Spleen (tissue), 11 donors: ENCODE measurements around the gene CLEC3B. TPM values are rescaled to one million over a fixed set of nuclear protein-coding genes. Genes with fewer than 3 reads are reported as not detected.
A peak's percentile ranks its signal among the peaks of the same experiment; 100 is the strongest.

Source experiments
- DNase-seq: peaks from one replicate; pipeline ENCODE4 v3.0.0-alpha.2; 2020
- H3K27ac ChIP-seq, 8 donors: fragments of 200-600 bp; sonication (generic) in 7 of 8; 1 replicate in 4 of 8; 2 replicates in 4 of 8; pipeline versions ENCODE4 v1.5.0 to v1.8.0; 2016 to 2021; ENCODE audit warnings: inconsistent platforms in 4 of 8, mild to moderate bottlenecking in 4 of 8, moderate library complexity in 1 of 8
- H3K27me3 ChIP-seq, 7 donors: fragments of 200-600 bp; sonication (generic) in 6 of 7; replicated peaks in 1 of 7; 1 replicate in 4 of 7; 2 replicates in 3 of 7; pipeline versions ENCODE4 v1.5.0 to v1.8.0; 2016 to 2021; ENCODE audit warnings: inconsistent platforms in 3 of 7, mild to moderate bottlenecking in 1 of 7
- H3K36me3 ChIP-seq, 6 donors: fragments of 200-600 bp; sonication (generic) in 5 of 6; 1 replicate in 4 of 6; 2 replicates in 2 of 6; pipeline versions ENCODE4 v1.5.0 to v1.8.0; 2016 to 2021; ENCODE audit warnings: inconsistent platforms in 2 of 6
- H3K4me1 ChIP-seq, 6 donors: fragments of 200-600 bp; sonication (generic) in 5 of 6; 1 replicate in 3 of 6; 2 replicates in 3 of 6; pipeline versions ENCODE4 v1.5.0 to v1.8.0; 2016 to 2021; ENCODE audit warnings: inconsistent platforms in 3 of 6
- H3K4me3 ChIP-seq, 8 donors: fragments of 200-600 bp; sonication (generic) in 7 of 8; 1 replicate in 4 of 8; 2 replicates in 4 of 8; pipeline versions ENCODE4 v1.5.0 to v1.8.0; 2016 to 2021; ENCODE audit warnings: inconsistent platforms in 4 of 8, mild to moderate bottlenecking in 4 of 8, moderate library complexity in 2 of 8
- H3K9me3 ChIP-seq, 8 donors: fragments of 200-600 bp; sonication (generic) in 7 of 8; 1 replicate in 4 of 8; 2 replicates in 4 of 8; pipeline versions ENCODE4 v1.5.0 to v1.8.0; 2016 to 2021; ENCODE audit warnings: inconsistent platforms in 4 of 8
- CTCF ChIP-seq, 11 experiments: fragments of 200-600 bp in 7 of 11; fragments of 450-650 bp in 4 of 11; sonication (generic) in 4 of 11; IDR thresholded peaks in 8 of 11; conservative IDR thresholded peaks in 3 of 11; 1 replicate in 7 of 11; 2 replicates in 4 of 11; pipeline versions ENCODE4 v1.4.0 to v1.8.0; 2016 to 2021; ENCODE audit warnings: antibody characterized with exemption in 11 of 11, inconsistent platforms in 4 of 11, mild to moderate bottlenecking in 1 of 11
- POLR2A ChIP-seq, 3 donors: fragments of 450-650 bp; IDR thresholded peaks; one replicate each; pipeline ENCODE4 v1.5.1; 2017; ENCODE audit warnings: antibody characterized with exemption in 3 of 3, mild to moderate bottlenecking in 1 of 3
- POLR2AphosphoS5 ChIP-seq, 3 donors: sonication (generic); formaldehyde crosslinking; IDR thresholded peaks; one replicate each; pipeline ENCODE4 v1.5.1; 2017; ENCODE audit warnings: antibody characterized with exemption in 3 of 3
- WGBS, 5 donors: extraction: QIAGEN DNeasy Blood & Tissue Kit in 3 of 5; methylation state at CpG; one replicate each; pipeline versions ENCODE4 v1.1.5 to v1.1.7; 2013 to 2018; 5-methylcytosine and 5-hydroxymethylcytosine counted together
- intact Hi-C: fragments of 100-400 bp; cut with DNase I; formaldehyde crosslinking; loops from one replicate; pipeline ENCODE4 v1.15.0; 2023; ENCODE audit warnings: low total_unique reads
- polyA plus RNA-seq, 3 donors: library from polyadenylated mRNA; stranded (reverse); fragments of 200-250 nt; gene quantifications; one replicate each; pipeline ENCODE4 v1.2.1, GENCODE V29; 2013
- total RNA-seq, 7 donors: library from RNA; depleted of rRNA in 3 of 7; stranded (reverse); fragments of >200 nt in 3 of 7; fragmentation: NEBNext Ultra II Directional in 4 of 7; extraction: Animal tissue kit (Norgen Biotek cat#: 25700) in 4 of 7; gene quantifications; one replicate each; pipeline versions ENCODE4 v1.1.0 to v1.2.1, GENCODE V29; 2016 to 2021
- donor health status: healthy with polysubstance abuse.
- donor health status: DM: no; HTN: no; CAD: no; lungs with moderate emphysema.
- donor health status: DM: no; HTN: no; CAD: no.
- donor health status: Bipolar disorder and iron deficiency.
- donor health status: healthy.
- donor health status: DM: no; HTN: no; CAD: no.
- donor health status: DM: yes; HTN: yes; CAD: no.

The CLEC3B gene
- total and polyA plus RNA-seq, 10 donors = 68.6 to 409 (median 280) TPM

GRCh38 chr3:45055411-45056143, 29.5 kb downstream of the CLEC3B start:
- Histone ChIP-seq H3K4me3 (no peak overlapping the region), H3K4me1 (peaks cover 0 to 43% (median 14%) of the 10 kb centered on the region in 6 donors), H3K27ac (peak overlapping the region in 6 of 8 donors; percentile 3 to 65 (median 45)), H3K36me3 (no peaks in the 10 kb centered on the region), H3K9me3 (no peaks in the 10 kb centered on the region), H3K27me3 (no peaks in the 10 kb centered on the region)
- DNase-seq = no peak
- intact Hi-C loops = loop anchor here (10.0 kb wide), 1 partner anchor 429 kb away; no protein-coding TSS in a partner anchor
- WGBS, 5 donors = 69 to 77% (median 71%) methylated on average over 7 of the region's 7 CpGs
- TF ChIP-seq POLR2AphosphoS5 (IDR thresholded peaks at IDR 0.05) (no peak), POLR2A (IDR thresholded peaks at IDR 0.05) (no peak), CTCF (IDR thresholded peaks at IDR 0.05 in 8 of 11, conservative IDR thresholded peaks at IDR 0.05 in 3 of 11) (peak in 1 of 11 experiments; percentile 7)

GRCh38 chr3:45056608-45057301, 30.7 kb downstream of the CLEC3B start:
- Histone ChIP-seq H3K4me3 (no peak overlapping the region), H3K36me3 (no peaks in the 10 kb centered on the region), H3K4me1 (peaks cover 0 to 43% (median 14%) of the 10 kb centered on the region in 6 donors), H3K9me3 (no peaks in the 10 kb centered on the region), H3K27me3 (no peaks in the 10 kb centered on the region), H3K27ac (peak overlapping the region in 4 of 8 donors; percentile 8 to 46 (median 40))
- intact Hi-C loops = loop anchor here (10.0 kb wide), 1 partner anchor 428 kb away; no protein-coding TSS in a partner anchor
- DNase-seq = no peak
- TF ChIP-seq POLR2AphosphoS5 (IDR thresholded peaks at IDR 0.05) (no peak), POLR2A (IDR thresholded peaks at IDR 0.05) (no peak), CTCF (IDR thresholded peaks at IDR 0.05 in 8 of 11, conservative IDR thresholded peaks at IDR 0.05 in 3 of 11) (no peak)
- 56 to 77% (median 73%) methylated on average over 5 of the region's 5 CpGs for WGBS, 5 donors

GRCh38 chr3:45057557-45057956, 31.5 kb downstream of the CLEC3B start:
- Histone ChIP-seq H3K27ac (peak overlapping the region in 3 of 8 donors; percentile 36 to 46 (median 44)), H3K4me3 (no peak overlapping the region), H3K9me3 (no peaks in the 10 kb centered on the region), H3K4me1 (peaks cover 0 to 45% (median 14%) of the 10 kb centered on the region in 6 donors), H3K27me3 (no peaks in the 10 kb centered on the region), H3K36me3 (no peaks in the 10 kb centered on the region)
- 63 to 76% (median 66%) methylated on average over 3 of the region's 3 CpGs for WGBS, 5 donors
- no peak for DNase-seq
- no peak for TF ChIP-seq POLR2A (IDR thresholded peaks at IDR 0.05)
- intact Hi-C loops = loop anchor here (10.0 kb wide), 1 partner anchor 427 kb away; no protein-coding TSS in a partner anchor

GRCh38 chr3:45059132-45059531, 33.0 kb downstream of the CLEC3B start:
- WGBS, 5 donors = 83 to 93% (median 93%) methylated on average over 2 of the region's 2 CpGs
- H3K9me3 ChIP-seq = no peaks in the 10 kb centered on the region
- TF ChIP-seq POLR2A (IDR thresholded peaks at IDR 0.05) = no peak
- TF ChIP-seq POLR2AphosphoS5 (IDR thresholded peaks at IDR 0.05) = no peak
- no peak for TF ChIP-seq CTCF (IDR thresholded peaks at IDR 0.05 in 8 of 11, conservative IDR thresholded peaks at IDR 0.05 in 3 of 11)
- intact Hi-C loops = loop anchor here (10.0 kb wide), 1 partner anchor 426 kb away; no protein-coding TSS in a partner anchor
- no peak for DNase-seq
- peak overlapping the region in 1 of 8 donors; percentile 19 for H3K27ac ChIP-seq
- no peaks in the 10 kb centered on the region for H3K36me3 ChIP-seq
- no peaks in the 10 kb centered on the region for H3K27me3 ChIP-seq
- peaks cover 0 to 46% (median 15%) of the 10 kb centered on the region in 6 donors for H3K4me1 ChIP-seq
- no peak overlapping the region for H3K4me3 ChIP-seq
